HL-60 (cell line): ENCODE results near the gene HS3ST4.

Source experiments
- DNase-seq, 2 experiments: peaks; one replicate each; pipeline ENCODE4 v3.0.0-alpha.2; 2010 to 2020; ENCODE audit warnings: low read depth in 1 of 2, low spot score in 1 of 2
- H3K27ac ChIP-seq: fragments of 250-450 bp; sonication (Bioruptor Pico); replicated peaks from 2 replicates; pipeline ENCODE4 v1.5.1; 2020; ENCODE audit warnings: mild to moderate bottlenecking, moderate library complexity
- H3K27me3 ChIP-seq: fragments of 250-450 bp; sonication (Bioruptor Pico); 2 replicates; pipeline ENCODE4 v1.5.1; 2021; ENCODE audit warnings: mild to moderate bottlenecking, moderate library complexity; ENCODE audit not compliant: insufficient read depth, poor library complexity, severe bottlenecking
- H3K4me3 ChIP-seq: replicated peaks from 2 replicates; pipeline ENCODE4 v1.5.1; 2011; ENCODE audit warnings: mild to moderate bottlenecking, control low read depth, low read length; ENCODE audit not compliant: insufficient read depth
- GABPA ChIP-seq: IDR thresholded peaks from 2 replicates; pipeline ENCODE4 v1.6.1; 2012; ENCODE audit warnings: low read depth
- POLR2AphosphoS5 ChIP-seq: IDR thresholded peaks from 2 replicates; pipeline ENCODE4 v1.6.1; 2012; ENCODE audit warnings: low read depth
- SPI1 ChIP-seq: IDR thresholded peaks from 2 replicates; pipeline ENCODE4 v1.6.1; 2012; ENCODE audit warnings: low read depth, mild to moderate bottlenecking, borderline replicate concordance
- TF ChIP-seq, protein P1 (sequence below): IDR thresholded peaks from 2 replicates; pipeline ENCODE4 v1.6.1; 2012; ENCODE audit warnings: low read depth; ENCODE audit not compliant: insufficient replicate concordance
- TF ChIP-seq, protein P2 (sequence below): IDR thresholded peaks from one replicate; pipeline ENCODE4 v1.5.1; 2011; ENCODE audit warnings: low read length, control low read depth, inconsistent platforms; ENCODE audit not compliant: insufficient read depth

HS3ST4 gene

DNA sequence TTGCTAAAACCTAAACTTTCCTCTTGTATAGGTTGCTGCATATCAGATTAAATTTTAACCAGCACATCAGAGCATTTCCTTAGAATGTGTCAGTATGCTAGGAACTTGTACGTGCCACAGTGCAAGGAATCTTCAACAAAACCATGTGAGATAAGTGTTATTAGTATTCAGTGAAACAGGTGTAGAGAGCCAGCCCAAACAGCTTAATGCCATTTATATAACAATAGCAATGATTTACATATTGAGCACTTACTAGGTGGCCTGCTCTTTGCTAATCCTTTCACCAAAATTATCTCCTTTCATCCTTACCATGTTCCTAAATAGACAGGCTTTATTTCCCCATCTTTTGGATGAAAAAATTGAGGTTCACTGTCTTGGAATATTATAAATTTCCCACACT is 485.7 kb downstream of the HS3ST4 start:
- Histone ChIP-seq H3K4me3 (no peak overlapping the region), H3K27ac (no peak overlapping the region), H3K27me3 (no peaks in the 10 kb centered on the region)
- TF ChIP-seq, protein P1, sequence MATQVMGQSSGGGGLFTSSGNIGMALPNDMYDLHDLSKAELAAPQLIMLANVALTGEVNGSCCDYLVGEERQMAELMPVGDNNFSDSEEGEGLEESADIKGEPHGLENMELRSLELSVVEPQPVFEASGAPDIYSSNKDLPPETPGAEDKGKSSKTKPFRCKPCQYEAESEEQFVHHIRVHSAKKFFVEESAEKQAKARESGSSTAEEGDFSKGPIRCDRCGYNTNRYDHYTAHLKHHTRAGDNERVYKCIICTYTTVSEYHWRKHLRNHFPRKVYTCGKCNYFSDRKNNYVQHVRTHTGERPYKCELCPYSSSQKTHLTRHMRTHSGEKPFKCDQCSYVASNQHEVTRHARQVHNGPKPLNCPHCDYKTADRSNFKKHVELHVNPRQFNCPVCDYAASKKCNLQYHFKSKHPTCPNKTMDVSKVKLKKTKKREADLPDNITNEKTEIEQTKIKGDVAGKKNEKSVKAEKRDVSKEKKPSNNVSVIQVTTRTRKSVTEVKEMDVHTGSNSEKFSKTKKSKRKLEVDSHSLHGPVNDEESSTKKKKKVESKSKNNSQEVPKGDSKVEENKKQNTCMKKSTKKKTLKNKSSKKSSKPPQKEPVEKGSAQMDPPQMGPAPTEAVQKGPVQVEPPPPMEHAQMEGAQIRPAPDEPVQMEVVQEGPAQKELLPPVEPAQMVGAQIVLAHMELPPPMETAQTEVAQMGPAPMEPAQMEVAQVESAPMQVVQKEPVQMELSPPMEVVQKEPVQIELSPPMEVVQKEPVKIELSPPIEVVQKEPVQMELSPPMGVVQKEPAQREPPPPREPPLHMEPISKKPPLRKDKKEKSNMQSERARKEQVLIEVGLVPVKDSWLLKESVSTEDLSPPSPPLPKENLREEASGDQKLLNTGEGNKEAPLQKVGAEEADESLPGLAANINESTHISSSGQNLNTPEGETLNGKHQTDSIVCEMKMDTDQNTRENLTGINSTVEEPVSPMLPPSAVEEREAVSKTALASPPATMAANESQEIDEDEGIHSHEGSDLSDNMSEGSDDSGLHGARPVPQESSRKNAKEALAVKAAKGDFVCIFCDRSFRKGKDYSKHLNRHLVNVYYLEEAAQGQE, result no peak
- TF ChIP-seq POLR2AphosphoS5 (no peak), SPI1 (no peak), GABPA (no peak)
- TF ChIP-seq, protein P2, sequence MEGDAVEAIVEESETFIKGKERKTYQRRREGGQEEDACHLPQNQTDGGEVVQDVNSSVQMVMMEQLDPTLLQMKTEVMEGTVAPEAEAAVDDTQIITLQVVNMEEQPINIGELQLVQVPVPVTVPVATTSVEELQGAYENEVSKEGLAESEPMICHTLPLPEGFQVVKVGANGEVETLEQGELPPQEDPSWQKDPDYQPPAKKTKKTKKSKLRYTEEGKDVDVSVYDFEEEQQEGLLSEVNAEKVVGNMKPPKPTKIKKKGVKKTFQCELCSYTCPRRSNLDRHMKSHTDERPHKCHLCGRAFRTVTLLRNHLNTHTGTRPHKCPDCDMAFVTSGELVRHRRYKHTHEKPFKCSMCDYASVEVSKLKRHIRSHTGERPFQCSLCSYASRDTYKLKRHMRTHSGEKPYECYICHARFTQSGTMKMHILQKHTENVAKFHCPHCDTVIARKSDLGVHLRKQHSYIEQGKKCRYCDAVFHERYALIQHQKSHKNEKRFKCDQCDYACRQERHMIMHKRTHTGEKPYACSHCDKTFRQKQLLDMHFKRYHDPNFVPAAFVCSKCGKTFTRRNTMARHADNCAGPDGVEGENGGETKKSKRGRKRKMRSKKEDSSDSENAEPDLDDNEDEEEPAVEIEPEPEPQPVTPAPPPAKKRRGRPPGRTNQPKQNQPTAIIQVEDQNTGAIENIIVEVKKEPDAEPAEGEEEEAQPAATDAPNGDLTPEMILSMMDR, result no peak
- no peak for DNase-seq

DNA sequence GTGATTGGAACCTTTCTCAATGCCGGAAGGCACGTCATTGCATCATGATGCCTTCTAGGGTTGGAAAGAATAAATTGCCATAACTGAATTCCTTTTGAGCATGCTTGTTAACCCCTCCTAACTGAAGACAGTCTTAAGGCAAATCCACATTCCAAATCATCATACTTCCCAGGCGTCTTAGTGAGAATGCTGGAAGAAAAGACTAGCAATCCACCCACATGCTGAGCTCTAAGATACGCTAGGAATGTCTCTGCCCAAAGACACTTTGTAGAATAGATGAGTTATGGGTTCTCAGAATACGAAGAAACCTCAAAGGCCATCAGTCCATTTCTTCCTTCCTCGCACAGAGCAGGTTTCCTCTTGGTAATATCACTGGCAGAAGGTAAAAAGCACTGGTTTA is 486.5 kb downstream of the HS3ST4 start:
- Histone ChIP-seq H3K27me3 (no peaks in the 10 kb centered on the region), H3K27ac (no peak overlapping the region), H3K4me3 (no peak overlapping the region)
- TF ChIP-seq SPI1 (no peak), POLR2AphosphoS5 (no peak), GABPA (no peak)
- TF ChIP-seq, protein P1, result no peak
- TF ChIP-seq, protein P2, result no peak
- DNase-seq, result no peak

DNA sequence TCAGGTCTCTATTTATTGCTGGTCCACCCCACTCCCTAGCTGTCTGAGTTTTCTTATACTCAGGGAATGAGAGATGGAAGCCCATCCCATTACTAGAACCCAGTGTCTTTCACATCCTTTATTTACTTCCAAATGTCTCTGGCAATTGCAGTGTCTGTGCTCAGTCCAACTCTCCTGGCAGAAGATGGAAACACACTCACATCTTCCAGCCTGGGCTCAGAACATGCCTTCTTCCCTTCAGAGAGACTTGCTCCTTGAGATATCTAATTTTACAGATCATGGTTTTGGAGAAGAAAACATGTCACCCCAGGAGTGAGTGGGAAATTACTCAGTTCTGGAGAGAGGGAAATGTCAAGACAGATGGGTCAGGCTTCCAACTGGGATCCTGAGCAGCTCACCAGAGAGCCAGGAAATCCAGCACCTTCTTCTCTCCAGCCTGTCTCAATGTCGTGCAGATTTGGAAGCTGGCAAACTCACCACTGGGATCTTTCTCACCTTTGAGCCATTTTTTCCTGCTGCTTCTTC is 494.4 kb downstream of the HS3ST4 start:
- TF ChIP-seq GABPA, result no peak
- TF ChIP-seq POLR2AphosphoS5, result no peak
- TF ChIP-seq, protein P1, result no peak
- no peak for TF ChIP-seq SPI1
- TF ChIP-seq, protein P2, result no peak
- no peak for DNase-seq
- H3K27ac ChIP-seq, result no peak overlapping the region
- H3K4me3 ChIP-seq, result no peak overlapping the region
- H3K27me3 ChIP-seq, result peaks cover 4% of the 10 kb centered on the region
